GM12891 (cell line): Measurements from ENCODE around the gene C17orf58. TPM values are rescaled to one million over a fixed set of nuclear protein-coding genes. Genes with fewer than 3 reads are reported as not detected.
A peak's percentile ranks its signal among the peaks of the same experiment; 100 is the strongest.
"Not testable (repeated sequence)": the region's sequence is repeated elsewhere in the genome, so short reads cannot be mapped to it uniquely, and the experiment has no call there.

ENCODE experiments used
- DNase-seq: peaks from one replicate; pipeline ENCODE4 v3.0.0; 2011; ENCODE audit warnings: low spot score; ENCODE audit not compliant: insufficient read length
- FAIRE-seq: peaks from 2 replicates; lab custom pipeline; 2011; peaks lifted over from hg19 to GRCh38; lab: Jason Lieb, UNC
- PAX5 ChIP-seq: IDR thresholded peaks from 2 replicates; pipeline ENCODE4 v1.6.1; 2011; ENCODE audit warnings: low read length, moderate library complexity, mild to moderate bottlenecking; ENCODE audit not compliant: insufficient read depth, severe bottlenecking
- POLR2A ChIP-seq: IDR thresholded peaks from 2 replicates; pipeline ENCODE4 v1.6.1; 2011; ENCODE audit warnings: low read depth, low read length, control low read depth
- POLR2AphosphoS5 ChIP-seq: IDR thresholded peaks from 2 replicates; pipeline ENCODE4 v1.6.1; 2011; ENCODE audit warnings: low read depth, low read length, control low read depth
- POU2F2 ChIP-seq: IDR thresholded peaks from 2 replicates; pipeline ENCODE4 v1.6.1; 2011; ENCODE audit warnings: low read depth, mild to moderate bottlenecking, control low read depth, low read length, moderate library complexity
- SPI1 ChIP-seq: IDR thresholded peaks from 2 replicates; pipeline ENCODE4 v1.6.1; 2011; ENCODE audit warnings: low read depth, low read length, control low read depth
- TAF1 ChIP-seq: IDR thresholded peaks from 2 replicates; pipeline ENCODE4 v1.6.1; 2011; ENCODE audit warnings: low read depth, low read length, control low read depth
- polyA plus RNA-seq: library from polyadenylated mRNA; unstranded; fragments of >200 nt; gene quantifications from one replicate; pipeline ENCODE4 v1.2.1, GENCODE V29; 2012; ENCODE audit warnings: low read depth, missing spikeins, inconsistent platforms; ENCODE audit not compliant: missing spikeins

Gene C17orf58
- 3.8 TPM for polyA plus RNA-seq

DNA sequence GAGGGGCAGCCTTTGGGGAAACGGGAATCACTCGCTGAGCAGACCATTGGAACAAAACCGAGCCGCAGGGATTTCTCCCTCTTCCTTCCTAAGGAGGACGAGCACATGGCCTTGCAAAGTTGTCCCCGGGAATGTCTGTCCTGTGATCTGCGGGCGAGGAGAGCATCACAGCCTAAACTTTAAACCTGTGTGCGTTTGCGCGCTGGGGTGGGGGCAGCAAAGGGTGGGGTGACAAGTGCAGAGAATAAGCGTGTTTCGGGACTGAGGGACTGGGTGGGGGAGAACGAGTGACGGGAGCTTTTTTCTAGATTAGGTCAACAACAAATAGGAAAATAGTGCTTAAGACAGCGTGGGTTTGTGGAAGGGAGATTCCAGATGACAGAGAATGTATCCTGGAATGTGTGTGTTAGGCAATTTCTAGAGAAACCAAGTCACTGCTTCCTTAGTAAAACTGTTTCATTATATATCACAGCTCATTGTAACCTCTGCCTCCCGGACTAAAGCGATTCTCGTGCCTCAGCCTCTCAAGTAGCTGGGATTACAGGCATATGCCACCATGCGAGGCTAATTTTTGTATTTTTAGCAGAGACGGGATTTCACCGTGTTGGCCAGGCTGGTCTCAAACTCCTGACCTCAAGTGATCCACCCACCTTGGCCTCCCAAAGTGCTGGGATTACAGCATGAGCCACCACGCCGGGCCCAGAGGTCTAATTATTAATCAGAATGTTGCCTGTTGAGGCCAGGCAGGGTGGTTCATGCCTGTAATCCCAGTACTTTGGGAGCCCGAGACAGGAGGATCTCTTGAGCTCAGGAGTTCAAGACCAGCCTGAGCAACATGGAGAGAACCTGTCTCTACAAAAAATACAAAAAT lies at the start of gene C17orf58:
TSS of gene C17orf58 (minus strand) at position 169 of the 871 bp plus-strand sequence. CDS start 271 bp downstream, outside the sequence.
- FAIRE-seq, DNase-seq: not testable (repeated sequence)

DNA sequence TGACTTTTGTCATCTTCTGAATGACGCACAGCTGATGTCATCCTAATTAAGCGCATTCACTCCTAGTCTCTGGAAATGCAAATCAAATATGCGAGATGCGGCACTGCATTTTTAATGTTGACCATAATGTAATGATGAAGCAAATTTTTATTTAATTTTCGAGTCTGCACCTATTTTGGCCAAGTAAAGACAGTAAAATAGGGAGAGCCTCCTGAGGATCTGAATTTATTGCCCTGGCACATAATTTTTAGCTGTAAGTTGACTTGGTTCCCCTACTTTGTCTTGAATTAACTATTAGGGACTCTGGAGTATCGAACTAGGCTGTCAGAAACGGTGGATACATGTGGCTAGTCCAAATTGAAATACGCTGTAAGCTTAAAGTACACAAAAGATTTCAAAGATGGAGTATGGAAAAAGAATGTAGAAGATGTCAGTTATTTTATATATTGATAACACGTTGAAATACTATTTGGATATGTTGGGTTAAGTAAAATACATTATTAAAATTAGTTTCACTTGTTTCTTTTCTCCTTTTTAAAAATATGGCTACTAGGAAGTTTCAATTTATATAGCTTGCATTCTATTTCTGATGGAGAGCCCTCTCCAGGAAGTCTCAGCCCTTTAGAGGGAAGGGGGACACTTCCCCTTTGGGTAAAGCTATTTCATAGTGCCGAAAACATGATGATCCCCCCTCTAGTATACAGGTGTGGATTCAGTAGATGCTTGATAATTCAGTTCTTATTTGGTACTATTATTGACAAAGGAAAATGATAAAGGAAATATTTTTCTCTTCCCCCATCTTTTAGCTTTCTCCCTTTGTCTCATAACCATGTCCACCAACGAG lies 40.3 kb upstream of the C17orf58 start:
- TF ChIP-seq TAF1 (no peak), SPI1 (peak; percentile 42; the same call in 1 of the 2 replicates)
- DNase-seq: no peak
- FAIRE-seq: no peak

DNA sequence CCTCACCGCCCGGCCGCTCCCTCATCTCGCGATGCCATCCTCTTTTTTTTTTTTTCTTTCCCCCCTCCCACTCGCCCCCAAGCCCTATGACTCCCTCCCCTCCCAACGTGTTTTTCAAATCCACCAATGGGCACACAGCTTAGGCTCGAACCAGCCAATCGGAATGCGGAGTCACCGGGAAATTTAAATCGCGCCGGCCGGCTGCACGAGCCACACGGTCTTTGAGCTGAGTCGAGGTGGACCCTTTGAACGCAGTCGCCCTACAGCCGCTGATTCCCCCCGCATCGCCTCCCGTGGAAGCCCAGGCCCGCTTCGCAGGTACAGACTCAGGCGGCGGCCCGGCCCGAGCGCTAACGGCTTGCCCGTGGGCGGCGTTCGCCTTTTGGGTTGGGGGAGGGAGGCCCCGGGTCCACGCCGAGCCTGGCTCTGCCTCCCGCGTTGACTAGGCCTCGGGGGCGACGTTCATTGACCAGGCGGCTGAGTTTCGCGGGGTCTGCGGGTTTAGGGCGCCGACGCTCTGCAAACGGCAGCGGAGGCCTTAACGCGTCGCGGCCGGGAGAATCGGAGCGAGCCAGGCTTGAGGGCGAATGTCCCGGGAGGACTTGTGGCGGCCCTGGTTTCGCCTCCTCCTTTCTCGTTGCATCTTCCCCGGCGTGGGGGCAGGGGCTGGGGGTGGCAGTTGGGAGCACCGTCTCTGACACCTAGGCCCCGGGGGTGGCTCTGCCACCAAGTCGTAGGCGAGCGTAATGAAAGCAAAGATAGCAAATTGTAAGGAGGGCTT lies 39.4 kb upstream of the C17orf58 start, which contains the start of gene KPNA2:
TSS of gene KPNA2 (plus strand) at position 213 of the 781 bp plus-strand sequence. CDS start 1,398 bp downstream, outside the sequence.
- FAIRE-seq (peak; percentile 82), DNase-seq (peak; percentile 92)
- TF ChIP-seq POLR2AphosphoS5 (peak; percentile 89), TAF1 (peak; percentile 71; the same call in 1 of the 2 replicates), PAX5 (no peak), POLR2A (peak; percentile 90), POU2F2 (no peak; the same call in none of the 2 replicates)

DNA sequence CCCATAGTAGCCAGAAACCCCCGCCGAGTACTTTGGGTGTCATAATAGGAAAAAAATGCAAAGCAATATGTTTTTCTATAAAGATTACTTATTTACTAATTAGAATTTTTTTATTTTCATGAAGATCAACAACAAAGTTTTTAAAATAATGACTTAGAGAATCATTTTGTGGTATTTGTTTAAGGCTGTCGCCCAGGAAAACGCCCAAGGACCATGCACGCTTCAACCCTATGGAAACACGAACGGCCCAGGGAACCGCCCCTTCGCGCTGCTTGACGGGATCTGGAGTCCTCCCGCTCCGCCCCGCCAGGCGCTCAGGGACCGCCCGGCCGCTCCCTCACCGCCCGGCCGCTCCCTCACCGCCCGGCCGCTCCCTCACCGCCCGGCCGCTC lies 38.9 kb upstream of the C17orf58 start:
- TF ChIP-seq POU2F2 (no peak), SPI1 (no peak), POLR2AphosphoS5 (no peak), PAX5 (no peak), TAF1 (no peak), POLR2A (no peak)
- DNase-seq: no peak
- peak; percentile 31 for FAIRE-seq

DNA sequence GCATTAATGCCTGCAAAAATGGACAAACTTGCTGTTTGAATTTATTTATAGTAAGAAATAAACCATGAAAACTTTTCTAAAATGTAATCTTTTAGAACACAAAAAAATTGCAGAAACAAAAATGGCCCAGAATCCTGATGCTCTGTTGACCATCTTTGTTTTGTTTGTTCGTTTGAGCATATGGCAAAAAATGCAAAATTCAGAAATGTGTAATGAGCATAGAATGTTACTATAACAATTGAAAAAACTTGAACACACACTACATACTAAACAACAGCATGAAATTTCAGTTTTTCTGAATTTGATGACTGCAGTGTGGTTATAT lies 38.1 kb upstream of the C17orf58 start:
- FAIRE-seq: no peak
- TF ChIP-seq PAX5: no peak
- TF ChIP-seq POU2F2: no peak
- TF ChIP-seq TAF1: no peak
- no peak for TF ChIP-seq SPI1
- no peak for DNase-seq

DNA sequence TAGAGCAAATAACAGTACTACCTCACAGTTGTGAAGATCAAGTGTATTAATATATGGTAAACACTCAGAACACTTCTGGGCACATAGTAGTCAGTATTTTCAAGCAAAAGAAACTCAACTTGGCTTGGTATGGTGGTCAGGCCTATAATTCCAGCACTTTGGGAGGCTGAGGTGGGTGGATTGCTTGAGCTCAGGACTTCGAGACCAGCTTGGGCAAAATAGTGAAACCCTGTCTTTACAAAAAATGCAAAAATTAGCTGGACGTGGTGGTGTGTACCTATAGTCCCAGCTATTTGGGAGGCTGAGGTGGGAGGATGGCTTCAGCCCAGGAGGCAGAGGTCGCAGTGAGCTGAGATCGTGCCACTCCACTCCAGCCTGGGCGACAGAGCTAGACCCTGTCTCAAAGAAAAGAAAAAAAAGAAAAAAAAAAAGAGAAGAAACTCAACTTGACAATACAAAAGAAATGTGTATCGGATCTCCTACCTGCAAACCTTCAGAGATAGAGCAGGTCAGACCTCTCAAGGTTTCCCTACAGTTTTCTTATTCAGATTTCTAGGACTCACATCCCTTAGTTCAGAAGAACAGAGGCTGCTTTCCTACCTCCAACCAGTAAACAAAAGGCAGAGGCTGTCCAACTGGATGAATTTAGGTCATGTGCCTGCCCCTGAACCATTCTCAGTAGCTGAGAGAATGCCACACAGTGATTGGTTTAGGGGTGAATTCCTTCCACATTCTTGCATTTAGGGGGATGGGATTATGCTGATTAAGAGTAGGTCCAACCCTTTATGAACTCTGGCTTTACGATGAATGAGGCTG lies 37.6 kb upstream of the C17orf58 start:
- FAIRE-seq (no peak), DNase-seq (no peak)

DNA sequence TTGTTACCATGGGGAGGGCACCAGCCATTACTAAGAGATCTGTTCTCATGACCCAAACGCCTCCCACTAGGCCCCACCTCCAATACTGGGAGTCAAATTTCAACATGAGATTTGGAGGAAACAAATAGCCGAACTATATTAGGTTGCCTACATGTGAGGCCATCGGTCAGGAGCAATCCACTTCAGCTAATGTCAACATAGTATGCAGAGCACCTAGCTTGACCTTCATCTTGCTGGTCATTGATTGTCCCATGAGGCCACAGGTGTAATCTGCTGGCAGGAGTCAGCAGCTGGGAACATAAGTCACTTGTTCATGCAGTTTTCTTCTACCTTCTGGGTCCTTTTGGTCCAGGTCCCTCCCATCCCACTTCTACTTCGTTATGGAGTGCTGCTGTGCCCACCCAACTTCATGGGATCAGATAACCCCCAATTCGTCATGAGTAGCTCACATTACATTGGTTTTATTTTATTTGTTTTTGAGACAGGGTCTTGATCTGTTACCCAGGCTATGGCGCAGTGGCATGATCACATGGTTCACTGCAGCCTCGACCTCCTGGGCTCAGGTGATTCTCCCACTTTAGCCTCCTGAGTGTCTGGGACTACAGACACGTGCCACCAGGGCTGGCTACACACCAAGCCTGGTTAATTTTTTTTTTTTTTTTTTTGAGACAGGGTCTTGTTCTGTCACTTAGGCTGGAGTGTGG lies 33.4 kb upstream of the C17orf58 start:
- DNase-seq: no peak
- no peak for TF ChIP-seq POLR2A
- TF ChIP-seq PAX5: no peak
- TF ChIP-seq POLR2AphosphoS5: no peak
- no peak for FAIRE-seq

More for the DNA sequence above, 37.6 kb upstream of the C17orf58 start:
- TF ChIP-seq TAF1: no peak
- TF ChIP-seq POLR2A: no peak
- TF ChIP-seq POLR2AphosphoS5: no peak
- no peak for TF ChIP-seq POU2F2
- TF ChIP-seq SPI1: no peak
- TF ChIP-seq PAX5: no peak

DNA sequence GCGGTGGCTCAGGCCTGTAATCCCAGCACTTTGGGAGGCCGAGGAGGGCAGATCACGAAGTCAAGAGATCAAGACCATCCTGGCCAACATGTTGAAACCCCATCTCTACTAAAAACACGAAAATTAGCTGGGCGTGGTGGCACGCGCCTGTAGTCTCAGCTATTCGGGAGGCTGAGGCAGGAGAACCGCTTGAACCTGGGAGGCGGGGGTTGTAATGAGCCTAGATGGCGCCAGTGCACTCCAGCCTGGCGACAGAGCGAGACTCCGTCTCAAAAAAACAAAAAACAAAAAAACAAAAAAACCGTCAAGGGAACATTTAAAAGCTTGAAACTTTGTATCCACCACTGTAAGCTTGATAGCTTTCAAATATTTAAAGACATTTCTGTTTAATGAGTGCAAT lies 26.3 kb upstream of the C17orf58 start:
- not testable (repeated sequence) for DNase-seq, FAIRE-seq

DNA sequence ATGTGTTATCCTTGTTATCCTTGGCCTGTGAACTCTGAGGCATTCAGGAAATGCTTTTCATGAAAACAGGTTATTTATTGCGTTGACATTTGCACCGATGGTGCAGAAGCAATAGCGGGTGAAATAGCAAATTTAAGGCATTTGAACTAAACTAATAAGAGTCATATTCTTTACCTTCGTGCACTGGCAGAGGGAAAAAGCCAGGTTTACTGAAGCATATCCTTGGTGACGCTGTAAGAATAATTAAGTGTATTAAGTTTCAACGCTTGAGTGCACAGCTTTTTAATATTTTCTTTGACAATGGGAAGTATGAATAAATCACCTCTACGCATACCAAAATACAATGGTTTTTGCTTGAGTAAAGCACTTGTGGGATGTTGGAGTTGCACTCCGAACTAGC lies 25.7 kb upstream of the C17orf58 start:
- no peak for FAIRE-seq
- no peak for DNase-seq
- TF ChIP-seq POLR2A (no peak), PAX5 (no peak)

DNA sequence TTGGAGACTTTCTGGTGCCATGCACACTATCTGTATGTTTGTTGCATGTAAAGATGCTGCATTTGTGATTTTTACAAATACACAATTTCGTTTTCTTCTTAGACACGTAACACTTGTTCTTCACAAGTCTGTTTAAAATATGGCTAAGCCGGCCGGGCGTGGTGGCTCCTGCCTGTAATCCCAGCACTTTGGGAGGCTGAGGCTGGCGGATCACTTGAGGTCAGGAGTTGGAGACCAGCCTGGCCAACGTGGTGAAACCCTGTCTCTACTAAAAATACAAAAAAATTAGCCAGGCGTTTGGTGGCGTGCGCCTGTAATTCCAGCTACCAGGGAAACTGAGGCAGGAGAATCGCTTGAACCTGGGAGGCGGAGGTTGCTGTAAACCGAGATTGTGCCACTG lies 24.5 kb upstream of the C17orf58 start:
- DNase-seq, FAIRE-seq: not testable (repeated sequence)
